PC-3 (cell line): ENCODE measurements around the gene DNAJC28.

Source experiments
- EZH2 ChIP-seq: fragments of 300-600 bp; sonication (generic); IDR thresholded peaks from one replicate; pipeline ENCODE4 v1.6.1; 2017; ENCODE audit warnings: antibody characterized with exemption, mild to moderate bottlenecking, low read length; ENCODE audit not compliant: unreplicated experiment
- TF ChIP-seq, protein P1 (sequence below): fragments of 300-600 bp; sonication (generic); conservative IDR thresholded peaks from 2 replicates; pipeline ENCODE4 v1.5.1; 2017; ENCODE audit warnings: antibody characterized with exemption, low read depth, mild to moderate bottlenecking, low read length

DNA sequence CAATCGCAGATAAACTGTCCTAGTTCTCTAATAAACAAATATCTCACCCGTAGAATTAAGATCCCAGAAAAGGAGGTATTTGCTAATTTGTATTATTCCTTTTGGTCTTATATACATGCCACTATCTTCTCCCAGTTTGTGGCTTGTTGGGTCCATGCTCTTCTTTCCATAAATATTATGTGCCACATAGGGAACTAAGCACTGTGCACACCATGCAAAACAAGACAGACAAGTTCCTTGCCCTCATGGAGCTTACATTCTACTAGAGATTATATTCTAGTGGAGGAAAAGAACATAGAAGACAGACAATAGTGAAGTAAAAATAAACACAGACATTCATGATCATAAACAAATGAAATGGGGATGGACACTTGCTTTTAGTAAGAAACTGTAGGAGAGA is 45.7 kb upstream of the DNAJC28 start:
- TF ChIP-seq, protein P1, sequence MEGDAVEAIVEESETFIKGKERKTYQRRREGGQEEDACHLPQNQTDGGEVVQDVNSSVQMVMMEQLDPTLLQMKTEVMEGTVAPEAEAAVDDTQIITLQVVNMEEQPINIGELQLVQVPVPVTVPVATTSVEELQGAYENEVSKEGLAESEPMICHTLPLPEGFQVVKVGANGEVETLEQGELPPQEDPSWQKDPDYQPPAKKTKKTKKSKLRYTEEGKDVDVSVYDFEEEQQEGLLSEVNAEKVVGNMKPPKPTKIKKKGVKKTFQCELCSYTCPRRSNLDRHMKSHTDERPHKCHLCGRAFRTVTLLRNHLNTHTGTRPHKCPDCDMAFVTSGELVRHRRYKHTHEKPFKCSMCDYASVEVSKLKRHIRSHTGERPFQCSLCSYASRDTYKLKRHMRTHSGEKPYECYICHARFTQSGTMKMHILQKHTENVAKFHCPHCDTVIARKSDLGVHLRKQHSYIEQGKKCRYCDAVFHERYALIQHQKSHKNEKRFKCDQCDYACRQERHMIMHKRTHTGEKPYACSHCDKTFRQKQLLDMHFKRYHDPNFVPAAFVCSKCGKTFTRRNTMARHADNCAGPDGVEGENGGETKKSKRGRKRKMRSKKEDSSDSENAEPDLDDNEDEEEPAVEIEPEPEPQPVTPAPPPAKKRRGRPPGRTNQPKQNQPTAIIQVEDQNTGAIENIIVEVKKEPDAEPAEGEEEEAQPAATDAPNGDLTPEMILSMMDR: no peak
- TF ChIP-seq EZH2: no peak
